HTR-8/SVneo (cell line): ENCODE data around the gene FOXK2.
"Not testable (repeated sequence)": the region's sequence is repeated elsewhere in the genome, so short reads cannot be mapped to it uniquely, and the experiment has no call there.

Source experiments
- DNase-seq: peaks from one replicate; pipeline ENCODE4 v3.0.0; 2011; ENCODE audit warnings: low spot score, mixed read lengths; ENCODE audit not compliant: insufficient read length
- FAIRE-seq: peaks from 2 replicates; lab custom pipeline; 2011; peaks lifted over from hg19 to GRCh38; lab: Jason Lieb, UNC

Gene FOXK2

DNA sequence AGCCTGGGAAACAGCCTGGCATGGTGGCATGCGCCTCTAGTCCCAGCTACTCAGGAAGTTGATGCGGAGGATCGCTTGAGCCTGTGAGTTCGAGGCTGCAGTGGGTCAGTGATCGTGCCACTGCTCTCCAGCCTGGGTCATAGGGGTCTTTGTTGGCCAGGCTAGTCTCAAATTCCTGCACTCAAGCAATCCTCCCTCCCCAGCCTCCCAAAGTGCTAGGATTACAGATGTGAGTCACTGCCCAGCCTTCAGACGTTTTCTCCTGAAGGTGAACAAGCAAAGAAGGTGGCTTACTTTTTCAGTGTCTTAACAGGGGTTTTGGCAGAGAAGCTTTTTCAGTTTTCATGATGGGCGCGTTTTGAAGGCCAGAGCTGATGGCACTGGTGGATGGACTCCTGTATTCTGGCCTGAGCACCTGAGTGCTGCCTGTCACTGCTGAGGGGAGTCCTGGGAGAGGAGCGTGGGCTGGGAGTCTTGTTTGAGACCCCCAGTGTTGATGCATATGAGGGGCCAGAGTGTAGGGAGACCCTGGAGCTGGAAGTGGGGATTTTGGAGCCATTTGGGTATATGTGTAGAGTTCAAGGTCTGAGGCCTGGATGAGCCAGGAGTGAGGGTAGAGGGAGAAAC is 41.4 kb downstream of the FOXK2 start:
- DNase-seq: no peak
- no peak for FAIRE-seq

DNA sequence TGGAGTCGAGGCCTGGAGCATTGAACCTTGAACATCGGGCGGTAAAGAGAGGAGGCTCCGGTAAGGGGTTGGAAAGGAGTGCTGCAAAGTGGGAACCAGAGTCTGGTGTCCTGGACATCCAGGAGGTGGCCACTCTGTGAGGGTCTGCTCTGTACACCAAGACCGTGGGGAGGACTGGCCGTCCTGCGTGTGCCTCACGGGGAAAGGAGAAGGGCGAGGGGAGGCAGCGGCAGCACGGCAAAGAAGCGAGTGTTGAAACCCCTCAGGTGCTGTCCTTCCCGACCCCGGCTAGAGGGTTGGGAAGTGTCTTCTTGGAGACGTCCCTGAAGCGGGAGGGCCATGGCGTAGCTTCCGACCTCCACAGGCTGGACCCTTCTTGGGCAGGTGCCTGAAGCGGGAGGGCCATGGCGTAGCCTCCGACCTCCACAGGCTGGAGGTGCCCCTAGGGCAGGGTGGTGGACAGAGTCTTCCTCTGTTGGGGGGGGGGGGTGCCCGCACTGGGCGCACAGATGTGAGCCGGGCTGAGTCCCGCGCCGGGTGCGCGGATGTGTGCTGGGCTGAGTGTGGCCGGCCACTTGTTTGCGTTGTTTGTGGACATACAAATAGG is 42.0 kb downstream of the FOXK2 start:
- DNase-seq (no peak), FAIRE-seq (no peak)

DNA sequence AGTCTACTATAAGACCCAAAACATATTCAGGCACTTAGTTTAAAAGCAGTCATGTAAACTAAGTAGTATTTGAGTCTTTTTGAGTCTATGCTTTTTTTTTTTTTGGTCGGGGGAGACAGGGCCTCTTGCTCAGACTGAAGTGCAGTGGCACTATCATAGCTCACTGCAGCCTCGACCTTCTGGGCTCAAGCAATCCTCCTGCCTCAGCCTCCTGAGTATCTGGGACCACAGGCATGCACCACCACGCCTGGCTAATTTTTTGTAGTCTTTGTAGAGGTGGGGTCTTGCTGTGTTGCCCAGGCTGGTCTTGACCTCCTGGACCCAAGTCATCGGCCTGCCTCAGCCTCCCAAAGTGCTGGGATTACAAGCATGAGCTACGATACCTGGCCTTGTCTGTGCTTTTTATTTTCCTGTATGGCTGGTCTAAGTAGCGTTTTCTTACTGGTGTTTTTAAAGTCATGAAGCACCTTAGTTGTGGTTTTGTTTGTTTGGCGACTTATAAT is 43.2 kb downstream of the FOXK2 start:
- FAIRE-seq, DNase-seq: not testable (repeated sequence)

GRCh38 chr17:82563318-82563717 is 43.8 kb downstream of the FOXK2 start:
- no peak for DNase-seq
- FAIRE-seq: no peak

DNA sequence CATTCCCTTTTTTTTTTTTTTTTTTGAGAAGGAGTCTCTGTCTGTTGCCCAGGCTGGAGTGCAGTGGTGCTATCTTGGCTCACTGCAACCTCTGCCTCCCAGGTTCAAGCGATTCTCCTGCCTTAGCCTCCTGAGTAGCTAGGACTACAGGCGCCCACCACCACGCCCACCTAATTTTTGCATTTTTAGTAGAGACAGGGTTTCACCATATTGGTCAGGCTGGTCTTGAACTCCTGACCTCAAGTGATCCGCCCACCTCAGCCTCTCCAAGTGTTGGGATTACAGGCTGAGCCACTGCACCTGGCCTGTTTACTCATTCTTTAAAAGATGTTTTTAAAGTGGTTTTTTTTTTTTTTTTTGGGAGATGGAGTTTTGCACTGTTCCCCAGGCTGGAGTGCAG is 44.2 kb downstream of the FOXK2 start:
- FAIRE-seq, DNase-seq: not testable (repeated sequence)

GRCh38 chr17:82564241-82564640 is 44.7 kb downstream of the FOXK2 start:
- DNase-seq: no peak
- FAIRE-seq: no peak

DNA sequence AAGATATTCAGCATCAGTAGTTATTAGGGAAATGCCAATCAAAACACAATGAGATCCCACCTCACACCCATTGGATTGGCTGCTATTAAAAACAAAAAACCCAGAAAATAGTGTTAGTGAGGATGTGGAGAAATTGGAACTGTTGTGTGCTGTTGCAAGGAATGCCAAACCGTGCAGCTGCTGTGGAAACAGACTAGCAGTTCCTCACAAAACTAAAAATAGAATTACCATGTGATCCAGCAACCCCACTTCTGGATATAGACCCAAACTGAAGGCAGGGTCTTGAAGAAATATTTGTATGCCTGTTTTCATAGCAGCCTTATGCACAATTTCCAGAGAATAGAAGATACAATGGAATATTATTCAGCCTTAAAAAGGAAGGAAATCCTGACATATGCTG is 46.0 kb downstream of the FOXK2 start:
- DNase-seq: no peak
- no peak for FAIRE-seq

GRCh38 chr17:82566129-82566960 is 46.8 kb downstream of the FOXK2 start:
- FAIRE-seq (no peak), DNase-seq (no peak)

- DNase-seq (no peak), FAIRE-seq (no peak)
These were observed 47.8 kb downstream of the FOXK2 start for GRCh38 chr17:82567286-82567685.

DNA sequence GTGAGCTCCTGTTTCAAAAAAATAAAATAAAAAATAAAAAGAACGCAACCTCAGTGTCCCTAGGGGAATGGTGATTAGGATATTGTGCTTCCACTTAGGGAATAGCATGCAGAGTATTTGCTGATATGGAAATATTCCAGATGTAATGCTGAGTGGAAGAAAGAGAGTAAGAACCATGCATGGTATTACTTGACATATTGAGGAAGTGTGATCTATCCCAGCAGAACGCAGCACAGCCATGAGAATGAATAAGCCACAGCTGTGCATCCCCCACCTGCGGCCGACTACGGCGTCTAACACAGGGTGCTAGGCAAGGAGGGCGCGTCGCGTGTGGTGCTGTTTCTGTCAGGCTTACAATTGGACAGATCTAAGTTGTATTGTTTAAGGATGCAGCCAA is 49.5 kb downstream of the FOXK2 start:
- no peak for FAIRE-seq
- no peak for DNase-seq

DNA sequence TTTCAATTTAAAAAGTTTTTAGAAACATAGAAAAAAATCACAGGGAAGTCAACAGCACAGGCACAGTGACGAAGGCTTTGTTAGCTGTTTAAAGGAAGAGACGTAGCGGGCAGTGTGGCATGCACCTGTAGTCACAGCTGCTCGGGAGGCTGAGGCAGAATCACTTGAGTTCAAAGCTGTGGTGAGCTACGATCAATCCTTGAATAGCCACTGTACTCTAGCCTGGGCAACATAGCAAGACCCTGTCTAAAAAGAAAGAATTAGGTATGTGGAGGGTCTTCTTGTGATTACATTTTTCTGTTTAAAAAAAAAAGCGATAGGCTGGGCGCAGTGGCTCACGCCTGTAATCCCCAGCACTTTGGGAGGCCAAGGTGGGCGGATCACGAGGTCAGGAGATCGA is 50.1 kb downstream of the FOXK2 start:
- FAIRE-seq (no peak), DNase-seq (no peak)

DNA sequence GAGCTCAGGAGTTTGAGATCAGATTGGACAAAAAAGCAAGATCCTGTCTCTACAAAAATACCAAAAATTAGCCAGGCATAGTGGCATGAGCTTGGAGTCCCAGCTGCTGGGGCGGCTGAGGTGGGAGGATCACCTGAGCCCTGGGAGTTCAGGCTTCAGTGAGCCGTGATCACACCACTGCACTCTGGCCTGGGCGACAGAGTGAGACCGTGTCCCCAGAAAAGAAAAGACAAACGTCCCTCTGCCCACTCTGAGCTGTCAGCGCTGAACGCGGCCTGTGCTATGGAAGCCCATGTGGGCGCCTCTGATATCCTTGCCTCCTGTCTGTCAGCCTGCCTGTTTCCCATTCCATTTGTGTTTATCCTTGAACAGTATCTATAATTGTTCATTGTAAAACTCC is 50.7 kb downstream of the FOXK2 start:
- FAIRE-seq: no peak

DNA sequence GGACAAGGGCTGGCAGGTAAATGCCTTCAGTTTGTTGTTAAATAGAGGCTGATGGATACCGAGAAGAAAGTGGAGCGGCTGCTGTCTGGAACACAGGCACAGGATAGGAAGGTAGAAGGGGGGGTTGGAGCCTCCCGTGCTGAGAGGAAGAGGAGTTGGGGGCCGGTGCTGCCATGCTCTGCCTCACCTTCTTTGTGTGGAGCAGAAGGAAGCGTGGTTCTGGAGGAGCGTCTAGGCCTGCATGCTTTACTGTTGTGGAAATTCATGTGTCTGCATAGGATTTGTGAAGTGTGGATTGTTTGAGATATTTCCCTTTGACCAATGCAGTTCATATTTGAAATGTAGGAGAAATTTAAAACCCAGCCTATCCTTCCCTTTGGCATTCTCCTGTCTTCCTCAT is 52.3 kb downstream of the FOXK2 start:
- FAIRE-seq (no peak), DNase-seq (no peak)

More for the DNA sequence above, 50.7 kb downstream of the FOXK2 start:
- no peak for DNase-seq

GRCh38 chr17:82574041-82574440 is 54.5 kb downstream of the FOXK2 start:
- no peak for DNase-seq
- FAIRE-seq: no peak

DNA sequence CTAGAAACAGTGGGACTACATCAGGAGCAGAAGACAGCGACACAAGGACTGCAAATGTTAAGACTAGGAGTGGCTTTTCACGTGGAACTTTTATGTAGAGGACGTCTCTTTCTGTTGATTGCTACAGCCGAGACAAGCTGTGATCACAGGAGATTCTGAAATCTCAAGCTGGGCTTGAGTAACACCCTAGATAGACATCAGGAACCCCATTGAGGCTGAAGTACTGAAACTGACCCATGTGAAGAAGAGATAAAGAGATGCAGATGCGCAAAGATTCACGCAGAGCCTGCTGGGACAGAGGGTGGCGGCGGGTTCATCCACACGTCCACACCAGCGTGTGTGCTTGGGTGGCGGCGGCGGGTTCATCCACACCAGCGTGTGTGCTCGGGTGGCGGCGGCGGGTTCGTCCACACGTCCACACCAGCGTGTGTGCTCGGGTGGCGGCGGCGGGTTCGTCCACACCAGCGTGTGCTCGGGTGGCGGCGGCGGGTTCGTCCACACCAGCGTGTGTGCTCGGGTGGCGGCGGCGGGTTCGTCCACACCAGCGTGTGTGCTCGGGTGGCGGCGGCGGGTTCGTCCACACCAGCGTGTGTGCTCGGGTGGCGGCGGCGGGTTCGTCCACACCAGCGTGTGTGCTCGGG is 56.2 kb downstream of the FOXK2 start:
- DNase-seq, FAIRE-seq: not testable (repeated sequence)

GRCh38 chr17:82577300-82577699 is 57.8 kb downstream of the FOXK2 start:
- no peak for DNase-seq
- no peak for FAIRE-seq

DNA sequence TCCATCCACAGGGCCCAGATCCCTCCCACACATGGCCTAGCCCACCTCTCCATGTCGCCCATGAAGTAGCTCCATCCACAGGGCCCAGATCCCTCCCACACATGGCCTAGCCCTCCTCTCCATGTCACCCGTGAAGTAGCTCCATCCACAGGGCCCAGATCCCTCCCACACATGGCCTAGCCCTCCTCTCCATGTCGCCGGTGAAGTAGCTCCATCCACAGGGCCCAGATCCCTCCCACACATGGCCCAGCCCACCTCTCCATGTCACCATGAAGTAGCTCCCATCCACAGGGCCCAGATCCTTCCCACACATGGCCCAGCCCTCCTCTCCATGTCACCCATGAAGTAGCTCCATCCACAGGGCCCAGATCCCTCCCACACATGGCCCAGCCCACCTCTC is 60.4 kb downstream of the FOXK2 start:
- not testable (repeated sequence) for DNase-seq, FAIRE-seq

- FAIRE-seq (no peak), DNase-seq (no peak)
These were observed 62.7 kb downstream of the FOXK2 start for GRCh38 chr17:82582213-82582612.

GRCh38 chr17:82582709-82583108 is 63.2 kb downstream of the FOXK2 start:
- no peak for DNase-seq
- FAIRE-seq: no peak

- DNase-seq (no peak), FAIRE-seq (no peak)
These were observed 64.2 kb downstream of the FOXK2 start for GRCh38 chr17:82583720-82584234.
